ENCODE results near the gene NUB1. TPM values are rescaled to one million over a fixed set of nuclear protein-coding genes. Genes with fewer than 3 reads are reported as not detected.

NUB1 gene
- total RNA-seq, 4 donors from 2014 or later = 16.8 to 46.7 (median 26.1) TPM

DNA sequence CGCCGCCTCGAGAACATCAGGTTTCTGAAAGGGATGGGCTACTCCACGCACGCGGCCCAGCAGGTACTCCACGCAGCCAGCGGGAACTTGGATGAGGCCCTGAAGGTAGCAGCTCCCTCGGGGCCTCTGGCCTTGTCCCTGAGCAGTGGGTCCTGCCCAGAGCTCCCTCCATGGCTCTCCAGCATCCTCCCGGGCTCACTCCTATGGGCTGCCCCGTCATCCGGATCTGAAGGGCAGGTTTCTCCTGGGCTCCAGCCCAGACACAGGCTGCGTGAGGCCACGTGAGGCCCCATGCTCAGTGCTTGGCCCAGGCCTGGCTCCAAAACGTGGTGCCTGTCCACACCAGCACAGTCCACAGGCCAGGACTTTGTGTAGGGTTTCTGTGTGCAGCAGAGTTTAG lies 32.5 kb downstream of the NUB1 start:
- H3K4me1 ChIP-seq = no peaks in the 10 kb centered on the region
- 76 to 85% methylated on average over 5 to 13 of the region's 15 CpGs for WGBS, 2 donors
- H3K9me3 ChIP-seq = no peaks in the 10 kb centered on the region
- H3K27me3 ChIP-seq = no peaks in the 10 kb centered on the region
- intact Hi-C loops (cut with DNase I) = no loop called here
- TF ChIP-seq, protein P1, sequence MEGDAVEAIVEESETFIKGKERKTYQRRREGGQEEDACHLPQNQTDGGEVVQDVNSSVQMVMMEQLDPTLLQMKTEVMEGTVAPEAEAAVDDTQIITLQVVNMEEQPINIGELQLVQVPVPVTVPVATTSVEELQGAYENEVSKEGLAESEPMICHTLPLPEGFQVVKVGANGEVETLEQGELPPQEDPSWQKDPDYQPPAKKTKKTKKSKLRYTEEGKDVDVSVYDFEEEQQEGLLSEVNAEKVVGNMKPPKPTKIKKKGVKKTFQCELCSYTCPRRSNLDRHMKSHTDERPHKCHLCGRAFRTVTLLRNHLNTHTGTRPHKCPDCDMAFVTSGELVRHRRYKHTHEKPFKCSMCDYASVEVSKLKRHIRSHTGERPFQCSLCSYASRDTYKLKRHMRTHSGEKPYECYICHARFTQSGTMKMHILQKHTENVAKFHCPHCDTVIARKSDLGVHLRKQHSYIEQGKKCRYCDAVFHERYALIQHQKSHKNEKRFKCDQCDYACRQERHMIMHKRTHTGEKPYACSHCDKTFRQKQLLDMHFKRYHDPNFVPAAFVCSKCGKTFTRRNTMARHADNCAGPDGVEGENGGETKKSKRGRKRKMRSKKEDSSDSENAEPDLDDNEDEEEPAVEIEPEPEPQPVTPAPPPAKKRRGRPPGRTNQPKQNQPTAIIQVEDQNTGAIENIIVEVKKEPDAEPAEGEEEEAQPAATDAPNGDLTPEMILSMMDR (IDR thresholded peaks at IDR 0.05) = no peak
- no peak for TF ChIP-seq POLR2A (IDR thresholded peaks at IDR 0.05)
- H3K4me3 ChIP-seq = no peak overlapping the region
- H3K27ac ChIP-seq = no peak overlapping the region
- no peak for DNase-seq
- peaks cover 12 to 96% (median 27%) of the 10 kb centered on the region in 3 donors for H3K36me3 ChIP-seq

- intact Hi-C loops (cut with DNase I) = no loop called here
- 86 to 89% methylated on average over 6 to 8 of the region's 15 CpGs for WGBS, 2 donors
- H3K27me3 ChIP-seq = no peaks in the 10 kb centered on the region
- no peaks in the 10 kb centered on the region for H3K4me1 ChIP-seq
- H3K36me3 ChIP-seq = peaks cover 12 to 93% (median 22%) of the 10 kb centered on the region in 3 donors
- TF ChIP-seq, protein P1 (IDR thresholded peaks at IDR 0.05) = no peak
- TF ChIP-seq POLR2A (IDR thresholded peaks at IDR 0.05) = no peak
- no peak overlapping the region for H3K27ac ChIP-seq
- DNase-seq = no peak
- no peak overlapping the region for H3K4me3 ChIP-seq
- no peaks in the 10 kb centered on the region for H3K9me3 ChIP-seq
These were observed 33.1 kb downstream of the NUB1 start for GRCh38 chr7:151374726-151375125.

DNA sequence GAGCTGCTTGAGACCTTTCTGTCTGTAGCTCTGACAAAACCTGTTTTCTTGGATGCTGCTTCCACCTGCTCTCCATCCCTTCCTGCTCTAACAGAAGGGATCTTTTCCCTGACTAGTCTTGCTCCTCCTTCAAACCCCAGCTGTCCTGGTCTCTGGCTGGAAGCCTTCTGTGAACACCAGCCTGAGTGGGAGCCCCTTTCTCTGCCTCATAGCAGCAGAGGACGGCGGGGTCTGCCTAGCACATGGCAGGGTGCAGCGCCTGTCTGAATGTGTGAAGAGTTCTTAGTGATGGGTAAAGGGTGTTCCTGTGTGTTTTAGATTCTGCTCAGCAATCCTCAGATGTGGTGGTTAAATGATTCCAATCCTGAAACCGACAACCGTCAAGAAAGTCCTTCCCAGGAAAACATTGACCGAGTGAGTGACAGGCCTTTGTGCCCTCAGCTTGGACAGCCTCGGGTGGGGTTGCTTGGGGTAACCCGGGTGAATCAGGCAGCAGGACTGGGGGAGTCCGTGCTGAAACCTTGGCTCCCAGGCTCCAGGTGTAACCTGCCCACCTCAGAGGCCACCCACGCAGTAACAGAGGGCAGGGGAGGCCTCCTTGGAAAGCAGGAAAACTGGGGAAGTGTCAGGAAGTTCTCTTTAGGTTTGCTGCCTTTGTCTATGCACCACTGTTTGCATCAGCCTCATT lies 34.1 kb downstream of the NUB1 start:
- Histone ChIP-seq H3K27ac (no peak overlapping the region), H3K36me3 (peaks cover 12 to 87% (median 18%) of the 10 kb centered on the region in 3 donors), H3K27me3 (peaks cover 0 to 4% (median 0%) of the 10 kb centered on the region in 4 donors), H3K9me3 (no peaks in the 10 kb centered on the region), H3K4me3 (no peak overlapping the region), H3K4me1 (peaks cover 0 to 1% (median 0%) of the 10 kb centered on the region in 3 donors)
- 83 to 95% methylated on average over 4 to 10 of the region's 10 CpGs for WGBS, 2 donors
- intact Hi-C loops (cut with DNase I) = no loop called here
- DNase-seq = no peak
- no peak for TF ChIP-seq POLR2A (IDR thresholded peaks at IDR 0.05)
- TF ChIP-seq, protein P1 (IDR thresholded peaks at IDR 0.05) = no peak

DNA sequence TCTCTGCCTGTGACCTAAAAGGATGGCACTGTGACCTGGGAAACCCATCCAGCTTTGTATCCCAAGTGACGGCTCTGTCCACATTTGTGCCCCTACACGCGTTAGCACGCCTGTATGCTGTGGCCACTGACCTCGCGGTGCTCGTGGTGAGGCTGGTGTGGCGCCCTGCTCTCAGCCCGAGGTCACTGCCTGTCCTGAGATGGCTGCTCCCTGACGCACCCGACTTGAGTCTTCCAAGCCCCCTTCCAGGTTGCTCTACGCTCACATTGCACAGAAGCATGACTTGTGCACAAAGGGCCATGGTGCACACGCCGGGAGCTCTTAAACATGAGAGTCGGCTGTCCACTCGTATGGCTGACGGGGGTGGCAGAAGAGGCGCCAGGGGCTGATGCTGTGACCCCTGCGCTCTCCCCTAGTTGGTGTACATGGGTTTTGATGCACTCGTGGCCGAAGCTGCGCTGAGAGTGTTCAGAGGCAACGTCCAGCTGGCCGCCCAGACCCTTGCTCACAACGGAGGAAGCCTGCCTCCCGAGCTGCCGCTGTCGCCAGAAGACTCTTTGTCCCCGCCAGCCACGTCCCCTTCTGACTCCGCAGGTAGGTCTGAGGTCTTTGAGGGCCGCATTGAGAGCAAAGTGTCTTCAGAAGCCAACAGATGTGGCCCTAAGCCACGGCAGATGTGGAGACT lies 34.7 kb downstream of the NUB1 start:
- TF ChIP-seq POLR2A (IDR thresholded peaks at IDR 0.05) = no peak
- TF ChIP-seq, protein P1 (IDR thresholded peaks at IDR 0.05) = no peak
- H3K4me1 ChIP-seq = peaks cover 2 to 8% (median 4%) of the 10 kb centered on the region in 3 donors
- H3K27me3 ChIP-seq = peaks cover 0 to 10% (median 0%) of the 10 kb centered on the region in 4 donors
- no peak for DNase-seq
- no peaks in the 10 kb centered on the region for H3K9me3 ChIP-seq
- no peak overlapping the region for H3K4me3 ChIP-seq
- WGBS, 2 donors = 96 to 98% methylated on average over 7 to 15 of the region's 33 CpGs
- peaks cover 12 to 81% (median 18%) of the 10 kb centered on the region in 3 donors for H3K36me3 ChIP-seq
- no peak overlapping the region for H3K27ac ChIP-seq
- intact Hi-C loops (cut with DNase I) = no loop called here

DNA sequence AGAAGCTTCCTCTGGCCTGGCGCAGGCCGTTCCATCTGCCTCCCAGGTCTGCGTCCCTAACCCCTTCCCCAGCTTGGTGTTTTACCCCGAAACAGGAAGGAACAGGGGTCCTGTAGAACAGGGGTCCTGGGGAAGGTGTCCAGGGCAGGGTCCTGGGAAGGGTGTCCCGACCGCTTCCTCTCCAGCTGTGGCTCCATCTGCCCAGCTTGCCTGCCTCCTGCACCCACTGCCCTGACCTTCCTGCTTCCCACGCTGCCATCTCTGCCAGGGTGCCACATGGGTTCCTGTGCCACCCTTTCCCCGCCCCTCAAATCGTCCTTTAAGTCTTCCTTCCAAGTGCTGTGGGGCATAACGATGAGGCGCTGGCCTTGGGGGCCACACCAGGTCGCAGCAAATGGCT lies 35.8 kb downstream of the NUB1 start:
- H3K9me3 ChIP-seq = no peaks in the 10 kb centered on the region
- H3K27me3 ChIP-seq = peaks cover 0 to 21% (median 7%) of the 10 kb centered on the region in 4 donors
- peaks cover 12 to 70% (median 18%) of the 10 kb centered on the region in 3 donors for H3K36me3 ChIP-seq
- DNase-seq = no peak
- TF ChIP-seq, protein P1 (IDR thresholded peaks at IDR 0.05) = no peak
- no peak for TF ChIP-seq POLR2A (IDR thresholded peaks at IDR 0.05)
- H3K4me3 ChIP-seq = no peak overlapping the region
- peaks cover 10 to 19% (median 14%) of the 10 kb centered on the region in 3 donors for H3K4me1 ChIP-seq
- no peak overlapping the region for H3K27ac ChIP-seq
- 87 to 93% methylated on average over 11 to 12 of the region's 12 CpGs for WGBS, 2 donors
- intact Hi-C loops (cut with DNase I) = no loop called here
